Muscle of arm (tissue), 12 donors: Measurements from ENCODE around the gene TOR1B. TPM values are rescaled to one million over a fixed set of nuclear protein-coding genes. Genes with fewer than 3 reads are reported as not detected.

Experiments used
- DNase-seq: peaks from one replicate; pipeline ENCODE4 v3.0.0-alpha.2; 2013
- polyA plus RNA-seq, 12 donors: library from polyadenylated mRNA; unstranded; fragments of 120-200 nt; gene quantifications; one replicate each; pipeline ENCODE4 v1.2.1, GENCODE V29; 2013; ENCODE audit not compliant: insufficient read length in 12 of 12

Gene TOR1B
- polyA plus RNA-seq, 12 donors = 7.5 to 18.5 (median 15.4) TPM; not detected in 1

- DNase-seq = no peak
Measured at GRCh38 chr9:129811967-129812363, 9.0 kb downstream of the TOR1B start.

DNA sequence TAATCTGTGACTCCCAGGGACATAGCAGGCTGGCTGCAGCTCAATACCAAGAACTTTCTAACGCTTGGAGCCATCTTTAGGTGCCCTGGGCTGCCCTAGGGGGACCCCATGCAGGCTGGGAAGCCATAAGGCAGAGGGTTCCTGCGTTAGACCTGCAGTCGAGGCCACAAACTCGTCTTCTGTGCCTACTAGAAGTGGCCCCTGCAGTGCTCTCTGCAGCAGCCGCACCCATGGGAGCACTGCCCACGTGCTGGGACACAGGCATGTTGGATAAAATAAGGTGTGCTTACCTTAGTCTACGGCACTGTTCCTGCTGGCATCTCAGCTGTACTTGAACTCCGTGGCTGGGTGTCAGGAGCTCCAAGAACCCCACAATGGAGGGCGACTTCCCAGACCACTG, 9.4 kb downstream of the TOR1B start:
- DNase-seq = no peak

DNA sequence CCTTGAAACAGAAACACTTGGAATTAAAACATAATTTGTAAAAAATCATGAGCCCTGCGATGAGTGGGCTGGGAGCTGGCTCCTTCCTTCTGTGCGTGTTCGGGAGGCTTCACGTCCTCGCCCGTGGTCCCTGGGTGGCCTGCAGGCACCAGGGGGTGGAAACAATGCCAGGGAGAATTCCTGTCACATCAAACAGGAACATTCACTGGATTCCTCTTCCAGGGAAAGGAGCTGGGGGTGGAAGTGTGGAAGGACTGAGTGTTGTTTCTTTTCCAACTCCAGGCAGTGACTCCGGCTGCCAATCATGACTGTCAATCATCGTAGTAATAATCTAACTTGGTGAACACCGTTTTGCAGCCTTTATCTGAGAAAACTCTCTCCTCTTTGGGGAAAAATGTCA, 10.7 kb downstream of the TOR1B start:
- DNase-seq = no peak

DNA sequence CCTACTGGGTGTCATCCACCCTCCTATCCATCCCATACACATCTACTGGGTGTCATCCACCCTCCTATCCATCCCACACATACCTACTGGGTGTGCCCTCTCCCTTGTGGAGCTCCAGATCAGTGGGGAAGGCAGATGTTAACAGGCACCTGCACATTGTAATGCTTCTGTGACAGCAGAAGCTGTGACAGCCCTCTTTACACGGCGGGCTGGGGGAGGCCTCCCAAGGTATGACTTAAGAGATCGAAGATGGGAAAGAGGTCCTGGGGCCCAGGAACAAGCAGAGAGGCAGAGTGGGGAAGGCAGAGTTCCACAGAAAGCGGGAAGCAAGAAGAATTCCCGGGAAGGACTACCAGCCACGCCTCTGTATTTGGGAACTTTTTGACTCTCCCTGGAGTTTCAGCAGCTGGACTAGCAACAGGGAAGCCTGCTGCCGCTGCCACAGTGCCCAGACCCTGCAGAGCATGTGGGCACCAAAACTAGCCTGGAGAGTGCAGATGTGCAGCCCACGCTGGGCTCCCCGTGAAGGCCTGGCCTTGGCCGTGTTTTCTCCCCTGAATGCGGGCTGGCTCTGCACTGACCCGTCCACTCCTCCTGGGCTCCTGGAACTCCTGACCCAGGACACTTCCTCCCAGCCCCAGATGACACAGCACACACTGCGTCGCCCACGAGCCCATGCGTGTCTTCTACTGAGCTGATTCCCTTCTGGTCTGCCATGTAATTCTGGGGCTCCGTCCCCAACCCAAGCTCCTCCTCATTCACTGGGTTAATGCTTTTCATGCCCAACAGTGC, 11.6 kb downstream of the TOR1B start:
- no peak for DNase-seq

- DNase-seq = no peak
Measured at GRCh38 chr9:129815278-129815677, 12.3 kb downstream of the TOR1B start.

- no peak for DNase-seq
Measured at GRCh38 chr9:129816501-129817435, 13.8 kb downstream of the TOR1B start.

DNA sequence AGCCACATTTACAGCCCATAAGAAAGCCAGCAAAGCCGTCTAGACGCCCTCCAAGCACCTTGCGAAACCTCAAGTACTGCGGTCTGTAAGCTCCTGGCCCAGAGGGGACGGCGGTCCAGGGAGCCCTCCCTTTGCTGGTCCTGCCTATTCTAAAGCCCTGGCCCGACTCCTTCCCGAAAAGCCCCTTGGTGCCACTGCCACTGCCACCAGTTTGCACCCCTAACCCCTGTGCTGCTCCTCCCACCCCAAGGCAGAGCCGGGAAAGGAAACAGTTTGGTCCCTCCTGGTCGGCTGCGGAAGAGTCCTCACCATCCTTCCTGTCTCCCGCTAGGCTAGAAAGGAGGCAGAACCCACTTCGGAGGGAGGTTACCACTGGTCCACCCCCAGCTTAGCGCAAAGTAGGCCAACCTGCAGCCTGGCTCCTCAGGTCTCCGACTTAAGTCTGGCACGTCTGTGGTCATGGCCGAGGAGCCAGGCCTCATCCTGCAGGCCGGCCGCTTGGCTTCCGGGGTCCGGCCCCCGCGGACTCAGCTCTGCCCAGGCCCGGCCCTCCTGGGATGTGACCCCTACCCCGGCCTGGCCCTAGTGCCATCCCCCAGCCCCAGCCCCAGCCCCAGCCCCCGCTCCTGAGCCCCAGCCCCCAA, 20.0 kb downstream of the TOR1B start:
- no peak for DNase-seq

DNA sequence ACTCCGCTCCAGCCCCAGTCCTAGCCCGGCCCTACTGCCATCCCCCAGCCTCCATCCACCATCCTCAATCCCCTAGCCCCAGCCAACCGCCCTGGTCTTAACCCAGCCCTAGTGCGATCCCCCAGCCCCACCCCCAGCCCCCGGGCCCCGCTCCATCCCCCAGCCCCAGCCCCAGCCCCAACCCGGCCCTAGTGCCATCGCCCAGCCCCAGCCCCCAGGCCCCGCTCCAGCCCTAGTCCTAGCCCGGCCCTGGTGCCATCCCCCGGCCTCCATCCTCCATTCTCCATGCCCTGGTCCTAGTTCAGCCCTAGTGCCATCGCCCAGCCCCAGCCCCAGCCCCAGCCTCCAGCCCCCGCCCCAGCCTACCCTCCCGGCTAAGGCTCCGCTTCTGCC, 20.6 kb downstream of the TOR1B start:
- DNase-seq = no peak

GRCh38 chr9:129823935-129824601, 21.1 kb downstream of the TOR1B start, which contains the start of gene TOR1A:
TOR1A (minus strand) TSS chr9:129824136; CDS start chr9:129824085, 51 bp downstream.
- peak; percentile 93 for DNase-seq

DNA sequence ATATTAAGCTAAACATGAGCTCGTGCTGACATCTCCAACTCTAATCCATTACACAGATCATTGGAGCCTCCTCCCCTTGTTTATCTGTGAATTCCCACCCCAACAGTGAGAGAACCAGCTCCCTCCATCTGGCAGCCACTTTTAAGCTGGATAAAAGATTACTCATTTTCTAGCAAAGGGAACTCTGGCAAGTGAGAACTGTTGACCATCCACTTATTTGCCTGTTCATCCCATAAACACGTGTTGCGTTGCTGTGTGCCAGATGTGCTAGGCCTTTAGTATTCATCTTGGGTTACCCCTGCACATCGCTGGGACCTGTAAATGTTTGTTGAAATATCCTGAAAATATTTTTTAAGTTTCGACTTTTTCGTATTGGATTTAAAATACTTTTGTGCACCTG, 23.4 kb downstream of the TOR1B start:
- DNase-seq = no peak

GRCh38 chr9:129826759-129827158, 23.8 kb downstream of the TOR1B start:
- DNase-seq = no peak

GRCh38 chr9:129828051-129828450, 25.1 kb downstream of the TOR1B start:
- no peak for DNase-seq

DNA sequence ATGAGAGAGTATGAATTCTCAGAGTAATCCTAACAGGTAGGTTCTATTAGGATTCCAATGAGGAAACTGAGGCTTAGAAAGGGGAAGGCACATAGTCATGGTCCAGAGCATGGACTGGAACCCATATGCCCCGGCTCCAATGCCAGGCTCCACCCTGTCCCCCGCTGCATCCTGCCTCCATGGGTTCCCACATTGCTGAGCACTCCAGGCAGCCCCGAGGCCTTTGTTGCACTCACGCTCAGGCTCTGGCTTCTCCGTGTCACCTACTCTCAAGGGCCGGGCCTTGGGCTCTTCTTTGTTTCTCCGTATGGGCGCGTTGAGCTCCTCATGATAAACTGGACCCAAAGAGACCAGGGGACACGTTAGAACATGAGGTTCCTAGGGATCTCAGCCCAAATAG, 26.0 kb downstream of the TOR1B start:
- DNase-seq = no peak

- no peak for DNase-seq
Measured at GRCh38 chr9:129832982-129833381, 30.0 kb downstream of the TOR1B start.

DNA sequence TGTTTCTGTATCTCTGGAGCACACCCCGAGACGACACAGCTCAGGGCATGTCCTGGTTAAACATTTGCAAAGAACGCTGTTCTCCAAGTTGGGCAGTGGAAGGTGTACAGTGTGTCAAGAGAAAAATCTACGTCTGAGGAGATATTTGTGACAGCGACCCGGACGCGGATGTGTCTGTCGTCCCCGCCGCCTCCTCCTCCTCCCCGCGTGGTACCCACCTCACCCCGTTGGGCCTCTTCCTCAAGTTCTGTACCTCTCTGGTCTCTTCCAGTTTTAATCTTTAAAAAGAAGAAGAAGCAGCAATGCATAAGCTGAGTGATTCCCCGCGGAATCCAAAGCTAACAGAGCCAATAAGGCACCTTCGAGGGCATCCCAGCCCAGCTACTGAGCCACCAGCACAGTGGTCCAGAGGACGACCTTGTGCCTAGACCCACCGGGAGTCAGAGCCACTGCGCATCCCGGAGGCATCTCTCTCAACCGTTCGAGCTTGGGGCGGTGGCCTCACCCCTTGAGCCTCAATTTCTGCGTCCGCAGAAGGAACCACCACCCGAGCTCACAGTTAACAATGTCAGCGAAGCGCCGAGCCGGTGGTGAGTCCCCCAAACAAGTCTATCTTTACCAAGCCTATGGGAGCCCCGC, 31.6 kb downstream of the TOR1B start:
- DNase-seq = no peak

GRCh38 chr9:129835128-129835859, 32.3 kb downstream of the TOR1B start, which contains the start of the genes C9orf78 and USP20:
C9orf78 (minus strand) TSS chr9:129835275; CDS start chr9:129835221, 54 bp downstream.
USP20 (plus strand) TSS chr9:129835458; CDS start chr9:129852556, 17,098 bp downstream.
- peak; percentile 98 for DNase-seq

GRCh38 chr9:129835860-129836223, 32.9 kb downstream of the TOR1B start:
- no peak for DNase-seq

GRCh38 chr9:129836311-129837007, 33.5 kb downstream of the TOR1B start:
- no peak for DNase-seq

DNA sequence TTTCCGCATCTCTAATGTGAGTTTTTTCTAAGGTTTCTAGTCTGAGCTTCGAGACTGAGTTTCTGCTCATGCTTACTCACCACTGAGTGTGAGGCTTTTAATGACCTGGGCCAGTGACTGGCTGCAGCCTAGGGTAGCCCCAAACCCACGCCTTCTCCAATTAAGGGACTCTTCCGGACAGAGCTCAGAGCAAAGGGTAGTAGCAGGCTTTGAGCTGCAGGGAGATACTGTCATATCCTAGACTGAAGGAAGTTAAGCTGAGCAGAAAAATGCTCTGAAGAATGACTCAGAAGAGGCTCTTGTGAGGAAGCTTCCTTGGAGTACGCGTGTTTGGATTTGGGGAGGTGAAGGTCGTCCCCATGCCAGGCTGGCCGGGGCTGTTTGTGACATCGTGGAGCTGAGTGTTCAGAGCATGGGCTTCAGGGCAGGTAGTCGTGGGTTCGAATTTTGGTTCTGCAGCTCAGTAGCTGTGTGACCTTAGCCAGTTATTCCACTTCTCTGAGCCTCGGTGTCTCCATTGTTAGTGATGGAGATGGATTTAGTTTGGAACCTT, 35.8 kb downstream of the TOR1B start:
- no peak for DNase-seq
